ENCODE measurements around the gene FCGBP.

Gene FCGBP

GRCh38 chr19:39928357-39928725, 6.1 kb downstream of the FCGBP start:
- CTCF ChIA-PET: interaction anchor here (1.4 kb wide), 1 partner anchor 42 kb away, joined by 3 read pairs; the partner anchor contains the start of gene PSMC4

DNA sequence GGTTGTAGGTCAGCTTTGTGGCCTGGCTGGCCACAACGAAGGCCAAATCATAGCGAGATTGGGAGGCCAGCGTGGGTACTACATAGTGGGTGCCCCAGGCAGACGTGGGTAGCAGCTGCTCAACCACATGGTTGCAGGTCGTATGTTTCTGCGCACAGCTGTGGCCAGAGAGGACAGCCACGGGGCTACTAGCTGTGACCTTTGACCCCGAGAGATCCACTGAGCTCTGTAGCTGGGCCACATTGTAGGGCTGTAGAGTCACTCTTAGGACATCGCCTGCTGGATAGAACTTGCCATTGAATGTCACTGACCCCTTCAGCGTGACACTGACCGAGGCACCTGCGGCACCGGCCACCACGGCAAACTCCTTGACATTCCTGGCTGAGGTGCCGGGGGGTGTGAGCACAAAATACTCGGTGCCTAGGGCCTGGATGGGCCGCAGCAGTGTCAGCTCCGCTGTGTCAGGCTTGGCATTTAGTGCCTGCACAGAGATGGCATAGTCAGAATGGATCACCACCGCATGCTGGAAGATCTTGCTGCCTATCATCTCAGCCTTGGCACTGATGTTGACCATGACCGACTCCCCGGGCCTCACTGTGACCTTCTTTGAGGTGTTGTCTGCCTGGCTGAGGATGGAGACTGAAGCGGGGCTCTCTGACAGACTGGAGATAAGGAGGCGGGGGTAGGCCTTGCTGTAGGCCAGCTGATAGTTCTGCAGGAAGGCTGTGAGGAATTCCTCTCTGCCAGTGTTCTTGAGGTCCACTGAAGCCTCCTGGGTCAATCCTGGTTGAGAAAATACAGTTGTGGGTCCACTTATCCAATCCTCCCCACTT, 6.7 kb downstream of the FCGBP start:
- WGBS (ENCODE audit: insufficient coverage): 98% methylated on average over 23 of the region's 23 CpGs
- no peaks in the 10 kb centered on the region for H3K4me1 ChIP-seq (ENCODE audit: control extremely low read depth in 1 of 4, control insufficient read depth in 4 of 4, insufficient read depth in 4 of 4, low read length in 3 of 4)
- POLR2A ChIA-PET: no interaction called here

More at GRCh38 chr19:39928357-39928725, 6.1 kb downstream of the FCGBP start:
- no peaks in the 10 kb centered on the region for H3K36me3 ChIP-seq (ENCODE audit: control insufficient read depth in 4 of 4, insufficient read depth in 4 of 4, low read length in 3 of 4)
- no peaks in the 10 kb centered on the region for H3K4me1 ChIP-seq (ENCODE audit: control extremely low read depth in 1 of 4, control insufficient read depth in 4 of 4, insufficient read depth in 4 of 4, low read length in 3 of 4)
- WGBS (ENCODE audit: insufficient coverage): no CpG with 5 or more reads among the region's 3 CpGs
- H3K27me3 ChIP-seq (replicated peaks in 2 of 5; ENCODE audit: control insufficient read depth in 4 of 5, insufficient read depth in 5 of 5, low read length in 4 of 5): peaks cover 3 to 90% (median 28%) of the 10 kb centered on the region in 5 experiments
- DNase-seq: no peak
- peaks cover 0 to 10% (median 0%) of the 10 kb centered on the region in 5 experiments for H3K9me3 ChIP-seq (ENCODE audit: control extremely low read depth in 1 of 5, control insufficient read depth in 4 of 5, insufficient read depth in 2 of 5, low read depth in 1 of 5, low read length in 4 of 5)
- H3K4me3 ChIP-seq (ENCODE audit: control insufficient read depth in 1 of 7, extremely low read depth in 1 of 7, insufficient read depth in 4 of 7, low read depth in 2 of 7, low read length in 6 of 7): no peak overlapping the region
- POLR2A ChIA-PET: no interaction called here
- H3K27ac ChIP-seq (ENCODE audit: insufficient read depth in 1 of 2, low read depth in 1 of 2, low read length in 2 of 2, poor library complexity in 1 of 2, severe bottlenecking in 2 of 2): no peak overlapping the region

GRCh38 chr19:39927076-39927475, 7.4 kb downstream of the FCGBP start:
- Histone ChIP-seq H3K27ac (ENCODE audit: insufficient read depth in 1 of 2, low read depth in 1 of 2, low read length in 2 of 2, poor library complexity in 1 of 2, severe bottlenecking in 2 of 2) (no peak overlapping the region), H3K27me3 (replicated peaks in 2 of 5; ENCODE audit: control insufficient read depth in 4 of 5, insufficient read depth in 5 of 5, low read length in 4 of 5) (peaks cover 3 to 83% (median 26%) of the 10 kb centered on the region in 5 experiments), H3K9me3 (ENCODE audit: control extremely low read depth in 1 of 5, control insufficient read depth in 4 of 5, insufficient read depth in 2 of 5, low read depth in 1 of 5, low read length in 4 of 5) (peaks cover 0 to 10% (median 0%) of the 10 kb centered on the region in 5 experiments), H3K36me3 (ENCODE audit: control insufficient read depth in 4 of 4, insufficient read depth in 4 of 4, low read length in 3 of 4) (no peaks in the 10 kb centered on the region), H3K4me3 (ENCODE audit: control insufficient read depth in 1 of 7, extremely low read depth in 1 of 7, insufficient read depth in 4 of 7, low read depth in 2 of 7, low read length in 6 of 7) (no peak overlapping the region), H3K4me1 (ENCODE audit: control extremely low read depth in 1 of 4, control insufficient read depth in 4 of 4, insufficient read depth in 4 of 4, low read length in 3 of 4) (no peaks in the 10 kb centered on the region)
- DNase-seq: no peak
- ChIA-PET CTCF (no interaction called here), POLR2A (no interaction called here)
- 97% methylated on average over 11 of the region's 11 CpGs for WGBS (ENCODE audit: insufficient coverage)

More for the DNA sequence above, 6.7 kb downstream of the FCGBP start:
- no peak overlapping the region for H3K27ac ChIP-seq (ENCODE audit: insufficient read depth in 1 of 2, low read depth in 1 of 2, low read length in 2 of 2, poor library complexity in 1 of 2, severe bottlenecking in 2 of 2)
- no peak for DNase-seq
- H3K36me3 ChIP-seq (ENCODE audit: control insufficient read depth in 4 of 4, insufficient read depth in 4 of 4, low read length in 3 of 4): no peaks in the 10 kb centered on the region
- CTCF ChIA-PET: no interaction called here
- H3K27me3 ChIP-seq (replicated peaks in 2 of 5; ENCODE audit: control insufficient read depth in 4 of 5, insufficient read depth in 5 of 5, low read length in 4 of 5): peaks cover 3 to 88% (median 26%) of the 10 kb centered on the region in 5 experiments
- H3K9me3 ChIP-seq (ENCODE audit: control extremely low read depth in 1 of 5, control insufficient read depth in 4 of 5, insufficient read depth in 2 of 5, low read depth in 1 of 5, low read length in 4 of 5): peaks cover 0 to 10% (median 0%) of the 10 kb centered on the region in 5 experiments
- H3K4me3 ChIP-seq (ENCODE audit: control insufficient read depth in 1 of 7, extremely low read depth in 1 of 7, insufficient read depth in 4 of 7, low read depth in 2 of 7, low read length in 6 of 7): no peak overlapping the region

- WGBS (ENCODE audit: insufficient coverage): 96% methylated on average over 5 of the region's 8 CpGs
- CTCF ChIA-PET: interaction anchor here (0.7 kb wide), 1 partner anchor 43 kb away, joined by 3 read pairs; no protein-coding TSS in a partner anchor
Observed at GRCh38 chr19:39926170-39926760, 8.2 kb downstream of the FCGBP start.

GRCh38 chr19:39924952-39925351, 9.5 kb downstream of the FCGBP start:
- CTCF ChIA-PET: no interaction called here
- no peak for DNase-seq
- peaks cover 0 to 5% (median 0%) of the 10 kb centered on the region in 5 experiments for H3K9me3 ChIP-seq (ENCODE audit: control extremely low read depth in 1 of 5, control insufficient read depth in 4 of 5, insufficient read depth in 2 of 5, low read depth in 1 of 5, low read length in 4 of 5)
- no peak overlapping the region for H3K27ac ChIP-seq (ENCODE audit: insufficient read depth in 1 of 2, low read depth in 1 of 2, low read length in 2 of 2, poor library complexity in 1 of 2, severe bottlenecking in 2 of 2)
- H3K4me3 ChIP-seq (ENCODE audit: control insufficient read depth in 1 of 7, extremely low read depth in 1 of 7, insufficient read depth in 4 of 7, low read depth in 2 of 7, low read length in 6 of 7): no peak overlapping the region
- WGBS (ENCODE audit: insufficient coverage): 84% methylated on average over 3 of the region's 5 CpGs
- no peaks in the 10 kb centered on the region for H3K4me1 ChIP-seq (ENCODE audit: control extremely low read depth in 1 of 4, control insufficient read depth in 4 of 4, insufficient read depth in 4 of 4, low read length in 3 of 4)
- peaks cover 0 to 79% (median 23%) of the 10 kb centered on the region in 5 experiments for H3K27me3 ChIP-seq (replicated peaks in 2 of 5; ENCODE audit: control insufficient read depth in 4 of 5, insufficient read depth in 5 of 5, low read length in 4 of 5)
- POLR2A ChIA-PET: no interaction called here
- no peaks in the 10 kb centered on the region for H3K36me3 ChIP-seq (ENCODE audit: control insufficient read depth in 4 of 4, insufficient read depth in 4 of 4, low read length in 3 of 4)

More at GRCh38 chr19:39926170-39926760, 8.2 kb downstream of the FCGBP start:
- peaks cover under 1 to 80% (median 26%) of the 10 kb centered on the region in 5 experiments for H3K27me3 ChIP-seq (replicated peaks in 2 of 5; ENCODE audit: control insufficient read depth in 4 of 5, insufficient read depth in 5 of 5, low read length in 4 of 5)
- no peaks in the 10 kb centered on the region for H3K4me1 ChIP-seq (ENCODE audit: control extremely low read depth in 1 of 4, control insufficient read depth in 4 of 4, insufficient read depth in 4 of 4, low read length in 3 of 4)
- peaks cover 0 to 10% (median 0%) of the 10 kb centered on the region in 5 experiments for H3K9me3 ChIP-seq (ENCODE audit: control extremely low read depth in 1 of 5, control insufficient read depth in 4 of 5, insufficient read depth in 2 of 5, low read depth in 1 of 5, low read length in 4 of 5)
- H3K4me3 ChIP-seq (ENCODE audit: control insufficient read depth in 1 of 7, extremely low read depth in 1 of 7, insufficient read depth in 4 of 7, low read depth in 2 of 7, low read length in 6 of 7): no peak overlapping the region
- H3K36me3 ChIP-seq (ENCODE audit: control insufficient read depth in 4 of 4, insufficient read depth in 4 of 4, low read length in 3 of 4): no peaks in the 10 kb centered on the region
- POLR2A ChIA-PET: interaction anchor here (0.6 kb wide), 1 partner anchor 409 kb away, joined by 3 read pairs; no protein-coding TSS in a partner anchor
- no peak for DNase-seq
- no peak overlapping the region for H3K27ac ChIP-seq (ENCODE audit: insufficient read depth in 1 of 2, low read depth in 1 of 2, low read length in 2 of 2, poor library complexity in 1 of 2, severe bottlenecking in 2 of 2)

DNA sequence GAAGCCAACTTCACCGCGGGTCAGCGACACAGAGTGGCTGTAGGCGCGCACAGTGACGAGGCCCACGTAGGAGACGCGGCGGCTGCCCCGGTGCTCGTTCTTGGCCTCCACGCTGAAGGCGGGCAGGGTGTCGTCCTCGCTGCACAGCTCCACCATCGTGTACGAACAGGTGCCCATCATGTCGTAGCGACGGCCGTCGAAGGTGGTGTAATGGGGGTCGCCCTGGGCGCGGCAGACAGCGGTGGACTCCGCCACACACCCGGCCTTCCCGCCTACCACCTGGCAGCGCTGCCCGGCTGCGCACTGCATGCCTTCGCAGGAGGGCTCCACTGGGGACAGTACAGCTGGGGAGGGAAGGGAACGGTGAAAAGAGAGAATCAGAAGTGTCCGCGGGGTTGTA, 10.0 kb downstream of the FCGBP start:
- Histone ChIP-seq H3K4me1 (ENCODE audit: control extremely low read depth in 1 of 4, control insufficient read depth in 4 of 4, insufficient read depth in 4 of 4, low read length in 3 of 4) (no peaks in the 10 kb centered on the region), H3K36me3 (ENCODE audit: control insufficient read depth in 4 of 4, insufficient read depth in 4 of 4, low read length in 3 of 4) (no peaks in the 10 kb centered on the region), H3K27me3 (replicated peaks in 2 of 5; ENCODE audit: control insufficient read depth in 4 of 5, insufficient read depth in 5 of 5, low read length in 4 of 5) (peaks cover 0 to 80% (median 21%) of the 10 kb centered on the region in 5 experiments), H3K9me3 (ENCODE audit: control extremely low read depth in 1 of 5, control insufficient read depth in 4 of 5, insufficient read depth in 2 of 5, low read depth in 1 of 5, low read length in 4 of 5) (peaks cover 0 to 2% (median 0%) of the 10 kb centered on the region in 5 experiments), H3K27ac (ENCODE audit: insufficient read depth in 1 of 2, low read depth in 1 of 2, low read length in 2 of 2, poor library complexity in 1 of 2, severe bottlenecking in 2 of 2) (no peak overlapping the region), H3K4me3 (ENCODE audit: control insufficient read depth in 1 of 7, extremely low read depth in 1 of 7, insufficient read depth in 4 of 7, low read depth in 2 of 7, low read length in 6 of 7) (no peak overlapping the region)
- 98% methylated on average over 35 of the region's 37 CpGs for whole genome bisulfite sequencing (ENCODE audit: insufficient coverage)
- POLR2A ChIA-PET: no interaction called here
- no peak for DNase-seq
- CTCF ChIA-PET: no interaction called here

- H3K36me3 ChIP-seq (ENCODE audit: control insufficient read depth in 4 of 4, insufficient read depth in 4 of 4, low read length in 3 of 4): no peaks in the 10 kb centered on the region
- ChIA-PET CTCF (no interaction called here), POLR2A (no interaction called here)
Observed at GRCh38 chr19:39923862-39924261, 10.6 kb downstream of the FCGBP start.

More at GRCh38 chr19:39923862-39924261, 10.6 kb downstream of the FCGBP start:
- H3K27ac ChIP-seq (ENCODE audit: insufficient read depth in 1 of 2, low read depth in 1 of 2, low read length in 2 of 2, poor library complexity in 1 of 2, severe bottlenecking in 2 of 2): no peak overlapping the region
- no peak for DNase-seq
- no peaks in the 10 kb centered on the region for H3K4me1 ChIP-seq (ENCODE audit: control extremely low read depth in 1 of 4, control insufficient read depth in 4 of 4, insufficient read depth in 4 of 4, low read length in 3 of 4)
- H3K4me3 ChIP-seq (ENCODE audit: control insufficient read depth in 1 of 7, extremely low read depth in 1 of 7, insufficient read depth in 4 of 7, low read depth in 2 of 7, low read length in 6 of 7): no peak overlapping the region
- peaks cover 0 to 2% (median 0%) of the 10 kb centered on the region in 5 experiments for H3K9me3 ChIP-seq (ENCODE audit: control extremely low read depth in 1 of 5, control insufficient read depth in 4 of 5, insufficient read depth in 2 of 5, low read depth in 1 of 5, low read length in 4 of 5)
- peaks cover 0 to 77% (median 23%) of the 10 kb centered on the region in 5 experiments for H3K27me3 ChIP-seq (replicated peaks in 2 of 5; ENCODE audit: control insufficient read depth in 4 of 5, insufficient read depth in 5 of 5, low read length in 4 of 5)
- 100% methylated on average over 2 of the region's 4 CpGs for WGBS (ENCODE audit: insufficient coverage)
